HepG2 (cell line): ENCODE data around the gene EIF4ENIF1. TPM values are rescaled to one million over a fixed set of nuclear protein-coding genes. Genes with fewer than 3 reads are reported as not detected.

Experiments used
- ARID2 ChIP-seq: sonication (generic); formaldehyde crosslinking; IDR thresholded peaks from 2 replicates; pipeline ENCODE4 v1.8.1; 2022; ENCODE audit warnings: mild to moderate bottlenecking, missing genetic modification reagents, borderline replicate concordance
- ATF1 ChIP-seq: IDR thresholded peaks from 2 replicates; pipeline ENCODE4 v1.6.1; 2016; ENCODE audit warnings: mild to moderate bottlenecking, control low read depth
- CTCF ChIP-seq: sonication (generic); formaldehyde crosslinking; IDR thresholded peaks from 2 replicates; pipeline ENCODE4 v1.5.0; 2020; ENCODE audit warnings: mild to moderate bottlenecking, missing genetic modification reagents, moderate library complexity
- FOXC1 ChIP-seq: sonication (generic); formaldehyde crosslinking; IDR thresholded peaks from 2 replicates; pipeline ENCODE4 v1.8.0; 2022; ENCODE audit warnings: mild to moderate bottlenecking, missing genetic modification reagents, borderline replicate concordance
- GATAD2A ChIP-seq: IDR thresholded peaks from 2 replicates; pipeline ENCODE4 v1.6.1; 2016
- GFI1 ChIP-seq: sonication (generic); formaldehyde crosslinking; IDR thresholded peaks from 2 replicates; pipeline ENCODE4 v1.5.0; 2020; ENCODE audit warnings: missing genetic modification reagents, mild to moderate bottlenecking, borderline replicate concordance
- JUND ChIP-seq: sonication (generic); formaldehyde crosslinking; IDR thresholded peaks from 2 replicates; pipeline ENCODE4 v1.8.0; 2022; ENCODE audit warnings: mild to moderate bottlenecking, missing genetic modification reagents
- MAZ ChIP-seq, 2 experiments: sonication (generic) in 1 of 2; formaldehyde crosslinking in 1 of 2; IDR thresholded peaks; 2 replicates each; pipeline versions ENCODE4 v1.5.0 to v1.6.1; 2012 to 2020; ENCODE audit warnings: low read depth in 2 of 2, mild to moderate bottlenecking in 2 of 2, borderline replicate concordance in 1 of 2, improper control_type of control experiment in 1 of 2, low read length in 1 of 2, missing genetic modification reagents in 1 of 2, moderate library complexity in 1 of 2
- MXD3 ChIP-seq: IDR thresholded peaks from 2 replicates; pipeline ENCODE4 v1.6.1; 2016; ENCODE audit warnings: mild to moderate bottlenecking, missing biosample characterization, missing genetic modification reagents
- PBX2 ChIP-seq: IDR thresholded peaks from 2 replicates; pipeline ENCODE4 v1.6.1; 2016; ENCODE audit warnings: control low read depth
- SIN3A ChIP-seq: IDR thresholded peaks from 2 replicates; pipeline ENCODE4 v1.6.1; 2011; ENCODE audit warnings: low read depth, mild to moderate bottlenecking, control low read depth, low read length, borderline replicate concordance
- TOPORS ChIP-seq: sonication (generic); formaldehyde crosslinking; IDR thresholded peaks from 2 replicates; pipeline ENCODE4 v1.8.0; 2023; ENCODE audit warnings: mild to moderate bottlenecking, missing genetic modification reagents
- ZNF253 ChIP-seq: sonication (generic); formaldehyde crosslinking; IDR thresholded peaks from 2 replicates; pipeline ENCODE4 v1.8.0; 2022; ENCODE audit warnings: mild to moderate bottlenecking, missing genetic modification reagents, borderline replicate concordance
- ZNF318 ChIP-seq: sonication (generic); formaldehyde crosslinking; IDR thresholded peaks from 2 replicates; pipeline ENCODE4 v1.4.0; 2020; ENCODE audit warnings: mild to moderate bottlenecking, missing genetic modification reagents
- ZNF333 ChIP-seq: sonication (generic); formaldehyde crosslinking; IDR thresholded peaks from 2 replicates; pipeline ENCODE4 v1.4.0; 2020; ENCODE audit warnings: mild to moderate bottlenecking, missing genetic modification reagents, borderline replicate concordance
- ZNF616 ChIP-seq: sonication (generic); formaldehyde crosslinking; IDR thresholded peaks from 2 replicates; pipeline ENCODE4 v1.5.0; 2020; ENCODE audit warnings: low read depth, mild to moderate bottlenecking, missing genetic modification reagents
- ZNF772 ChIP-seq: sonication (generic); formaldehyde crosslinking; IDR thresholded peaks from 2 replicates; pipeline ENCODE4 v1.5.0; 2020; ENCODE audit warnings: mild to moderate bottlenecking, missing genetic modification reagents
- ZSCAN29 ChIP-seq: sonication (generic); formaldehyde crosslinking; conservative IDR thresholded peaks from 2 replicates; pipeline ENCODE4 v1.4.0; 2020; ENCODE audit warnings: mild to moderate bottlenecking, missing genetic modification reagents
- polyA plus RNA-seq, 8 experiments: library from polyadenylated mRNA; depleted of rRNA in 3 of 8; stranded (reverse) in 7 of 8; unstranded in 1 of 8; fragments of >200 nt; fragmentation: Illumina TruSeq in 4 of 8; extraction: Trizol in 4 of 8; gene quantifications; 2 replicates each; pipeline versions ENCODE4 v1.2.1 to v1.2.3, GENCODE V29; 2011 to 2016; ENCODE audit warnings: low read depth in 4 of 8, missing spikeins in 1 of 8, mixed read lengths in 1 of 8; ENCODE audit not compliant: insufficient read depth in 1 of 8
- total RNA-seq, 5 experiments: library from RNA; depleted of rRNA; stranded (reverse); fragments of >200 nt; fragmentation: Illumina TruSeq; extraction: Trizol; gene quantifications; 2 replicates each; pipeline ENCODE4 v1.2.3, GENCODE V29; 2016; ENCODE audit warnings: low read depth in 1 of 5

Gene EIF4ENIF1
- total and polyA plus RNA-seq, 2 of the 13 experiments (the other 11 are each of a cell fraction or from before 2014, with no cell fraction given) = 11.9 to 12.3 TPM

GRCh38 chr22:31488988-31489617, 539 bp downstream of the EIF4ENIF1 start (continued):
- TF ChIP-seq ZNF318 (no peak), FOXC1 (CRISPR knock-in tag) (no peak), MXD3 (CRISPR knock-in tag) (no peak), CTCF (CRISPR knock-in tag) (peak; percentile 43), ZNF253 (CRISPR knock-in tag) (no peak), ZNF616 (no peak), PBX2 (no peak), TOPORS (no peak), GFI1 (no peak), ATF1 (no peak), ZNF772 (CRISPR knock-in tag) (no peak), GATAD2A (CRISPR knock-in tag) (no peak), MAZ (IDR thresholded peaks at IDR 0.05; ENCODE audit: borderline replicate concordance, low read depth, low read length) (no peak), MAZ (CRISPR knock-in tag; IDR thresholded peaks at IDR 0.05; ENCODE audit: low read depth) (no peak), JUND (CRISPR knock-in tag) (no peak), ZNF333 (CRISPR knock-in tag) (no peak), ZSCAN29 (CRISPR knock-in tag) (no peak), ARID2 (CRISPR knock-in tag) (no peak), SIN3A (0 out of 2 replicates have a peak, but pooled peaks have one; percentile 55)
